NCI-H128 (cell line): ENCODE data around the gene SLC44A4.
"Not testable (repeated sequence)": the region's sequence is repeated elsewhere in the genome, so short reads cannot be mapped to it uniquely, and the experiment has no call there.

Source experiments
- DNase-seq: peaks from one replicate; lab custom pipeline; 2025; ENCODE audit not compliant: unreplicated experiment; lab: John Stamatoyannopoulos, UW

Gene SLC44A4

DNA sequence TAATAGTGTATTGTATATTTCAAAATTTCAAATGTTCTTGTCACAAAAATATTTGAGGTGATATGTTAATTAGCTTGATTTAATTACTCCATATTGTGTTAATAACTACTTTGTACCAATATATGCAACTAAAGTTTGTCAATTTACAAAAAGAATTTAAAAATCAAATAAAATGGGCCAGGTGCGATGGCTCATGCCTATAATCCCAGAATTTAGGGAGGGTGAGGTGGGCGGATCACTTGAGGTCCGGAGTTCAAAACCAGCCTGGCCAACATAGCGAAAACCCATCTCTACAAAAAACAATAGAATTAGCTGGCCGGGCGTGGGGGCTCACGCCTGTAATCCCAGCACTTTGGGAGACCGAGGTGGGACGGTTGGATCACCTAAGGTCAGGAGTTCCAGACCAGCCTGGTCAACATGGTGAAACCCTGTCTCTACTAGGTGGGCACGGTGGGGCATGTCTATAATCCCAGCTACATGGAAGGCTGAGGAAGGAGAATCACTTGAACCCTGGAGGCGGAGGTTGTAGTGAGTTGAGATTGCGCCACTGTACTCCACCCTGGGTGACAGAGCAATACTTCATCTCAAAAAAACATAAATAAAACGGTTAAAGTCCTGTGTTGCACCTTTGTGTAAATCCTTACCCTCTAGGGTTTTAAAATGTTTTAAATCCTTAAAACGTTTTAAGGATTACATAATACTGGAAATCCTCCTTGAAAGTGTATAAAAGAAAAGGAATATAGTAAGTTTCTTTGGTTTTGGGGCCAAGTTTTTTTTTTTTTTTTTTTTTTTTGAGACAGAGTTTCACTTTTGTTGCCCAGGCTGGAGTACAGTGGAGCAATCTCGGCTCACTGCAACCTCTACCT is 47.2 kb downstream of the SLC44A4 start:
- no peak for DNase-seq

DNA sequence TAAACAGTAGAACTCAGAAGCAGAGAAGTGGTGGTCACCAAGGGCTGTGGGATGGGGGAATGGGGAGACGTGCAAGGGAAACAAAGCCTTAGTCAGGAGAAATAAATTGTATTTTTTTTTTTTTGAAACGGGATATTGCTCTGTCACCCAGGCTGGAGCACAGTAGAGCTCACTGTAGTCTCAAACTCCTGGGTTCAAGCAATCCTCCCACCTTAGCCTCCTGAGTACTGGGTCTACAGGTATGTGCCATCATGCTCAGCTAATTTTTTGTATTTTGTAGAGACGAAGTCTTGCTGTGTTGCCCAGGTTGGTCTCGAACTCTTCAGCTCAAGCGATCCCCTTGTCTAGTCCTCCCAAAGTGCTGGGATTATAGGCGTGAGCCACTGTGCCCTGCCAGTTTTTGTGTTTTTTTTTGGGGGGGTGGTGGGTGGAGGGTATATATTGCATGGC is 47.9 kb downstream of the SLC44A4 start:
- DNase-seq, result no peak

DNA sequence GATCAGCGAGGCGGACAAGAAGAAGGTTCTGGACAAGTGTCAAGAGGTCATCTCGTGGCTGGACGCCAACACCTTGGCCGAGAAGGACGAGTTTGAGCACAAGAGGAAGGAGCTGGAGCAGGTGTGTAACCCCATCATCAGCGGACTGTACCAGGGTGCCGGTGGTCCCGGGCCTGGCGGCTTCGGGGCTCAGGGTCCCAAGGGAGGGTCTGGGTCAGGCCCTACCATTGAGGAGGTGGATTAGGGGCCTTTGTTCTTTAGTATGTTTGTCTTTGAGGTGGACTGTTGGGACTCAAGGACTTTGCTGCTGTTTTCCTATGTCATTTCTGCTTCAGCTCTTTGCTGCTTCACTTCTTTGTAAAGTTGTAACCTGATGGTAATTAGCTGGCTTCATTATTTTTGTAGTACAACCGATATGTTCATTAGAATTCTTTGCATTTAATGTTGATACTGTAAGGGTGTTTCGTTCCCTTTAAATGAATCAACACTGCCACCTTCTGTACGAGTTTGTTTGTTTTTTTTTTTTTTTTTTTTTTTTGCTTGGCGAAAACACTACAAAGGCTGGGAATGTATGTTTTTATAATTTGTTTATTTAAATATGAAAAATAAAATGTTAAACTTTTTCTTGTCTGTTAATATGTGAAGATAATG is 49.0 kb downstream of the SLC44A4 start:
- DNase-seq, result no peak

DNA sequence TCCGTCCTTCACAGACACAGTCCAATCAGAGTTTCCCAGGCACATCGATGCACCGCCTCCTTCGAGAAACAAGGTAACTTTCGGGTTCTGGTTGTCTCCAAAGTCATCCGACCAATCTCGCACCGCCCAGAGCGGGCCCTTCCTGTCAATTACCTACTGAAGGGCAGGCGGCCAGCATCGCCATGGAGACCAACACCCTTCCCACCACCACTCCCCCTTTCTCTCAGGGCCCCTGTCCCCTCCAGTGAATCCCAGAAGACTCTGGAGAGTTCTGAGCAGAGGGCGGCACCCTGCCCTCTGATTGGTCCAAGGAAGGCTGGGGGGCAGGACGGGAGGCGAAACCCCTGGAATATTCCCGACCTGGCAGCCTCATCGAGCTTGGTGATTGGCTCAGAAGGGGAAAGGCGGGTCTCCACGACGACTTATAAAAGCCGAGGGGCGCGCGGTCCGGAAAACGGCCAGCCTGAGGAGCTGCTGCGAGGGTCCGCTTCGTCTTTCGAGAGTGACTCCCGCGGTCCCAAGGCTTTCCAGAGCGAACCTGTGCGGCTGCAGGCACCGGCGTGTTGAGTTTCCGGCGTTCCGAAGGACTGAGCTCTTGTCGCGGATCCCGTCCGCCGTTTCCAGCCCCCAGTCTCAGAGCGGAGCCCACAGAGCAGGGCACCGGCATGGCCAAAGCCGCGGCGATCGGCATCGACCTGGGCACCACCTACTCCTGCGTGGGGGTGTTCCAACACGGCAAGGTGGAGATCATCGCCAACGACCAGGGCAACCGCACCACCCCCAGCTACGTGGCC is 51.3 kb downstream of the SLC44A4 start, which contains the start of gene HSPA1B:
HSPA1B (plus strand) TSS at position 453 of the 794 bp plus-strand sequence; CDS start at position 666, 213 bp downstream.
- peak; percentile 100 for DNase-seq

DNA sequence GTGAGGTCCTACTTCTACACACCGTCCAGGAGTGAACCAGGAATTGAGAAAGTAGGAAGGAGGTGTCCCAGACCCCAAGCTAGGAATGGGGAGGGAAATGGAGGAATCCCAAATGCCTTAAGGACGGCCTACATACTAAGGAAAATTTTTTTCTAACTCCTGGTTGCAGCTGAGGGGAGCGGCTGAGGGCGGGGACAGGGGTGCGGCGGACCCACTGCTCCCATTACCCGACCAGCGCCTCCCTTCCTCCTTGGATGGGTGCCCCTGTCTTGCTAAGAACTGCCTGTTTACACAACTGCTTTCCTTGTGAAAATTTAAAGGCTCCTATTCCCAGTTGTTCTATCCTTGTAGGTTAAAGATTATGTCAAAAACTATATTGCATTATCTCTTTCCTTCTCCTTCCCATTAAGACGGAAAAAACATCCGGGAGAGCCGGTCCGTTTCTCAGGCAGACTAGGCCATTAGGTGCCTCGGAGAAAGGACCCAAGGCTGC is 52.0 kb downstream of the SLC44A4 start:
- no peak for DNase-seq

DNA sequence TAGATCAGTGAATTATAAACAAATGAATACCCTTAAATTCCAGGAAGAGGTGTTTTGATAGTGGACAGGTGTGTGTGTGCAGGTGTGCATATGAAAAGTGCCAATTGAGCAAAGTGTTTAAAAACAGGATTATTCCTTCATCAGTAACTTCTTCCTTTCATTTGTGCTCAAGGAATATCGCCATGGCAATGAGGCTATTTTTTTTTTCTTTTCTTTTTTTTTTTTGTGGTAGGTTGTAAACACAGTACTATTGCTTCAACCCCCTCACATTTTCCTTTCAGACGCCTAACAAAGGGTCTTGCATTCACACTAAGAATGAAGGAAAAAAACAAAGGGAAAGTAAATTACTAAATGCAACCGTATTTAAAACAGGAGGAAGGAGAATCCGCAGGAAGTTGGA is 53.2 kb downstream of the SLC44A4 start:
- no peak for DNase-seq

DNA sequence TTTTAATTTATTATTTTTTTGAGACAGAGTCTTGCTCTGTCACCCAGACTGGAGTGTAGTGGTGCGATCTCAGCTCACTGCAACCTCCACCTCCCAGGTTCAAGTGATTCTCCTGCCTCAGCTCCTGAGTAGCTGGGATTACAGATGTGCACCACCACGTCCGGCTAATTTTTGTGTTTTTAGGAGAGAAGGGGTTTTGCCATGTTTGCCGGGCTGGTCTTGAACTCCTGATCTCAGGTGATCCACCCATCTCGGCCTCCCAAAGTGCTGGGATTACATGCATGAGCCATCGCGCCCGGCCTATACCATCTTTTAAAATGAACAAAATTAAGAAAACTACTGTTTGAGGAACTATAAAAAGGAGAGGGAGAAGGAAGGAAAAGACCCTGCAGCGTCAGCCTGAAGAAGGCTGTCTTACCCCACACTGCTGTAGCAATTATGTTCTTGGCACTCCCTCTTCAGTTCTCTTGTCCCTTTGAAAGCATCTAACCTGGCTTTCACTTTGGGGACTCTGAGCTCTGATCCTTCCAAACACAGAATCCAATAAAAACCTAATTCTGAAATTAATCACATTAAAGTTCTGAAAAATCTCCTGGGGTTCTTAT is 55.1 kb downstream of the SLC44A4 start:
- not testable (repeated sequence) for DNase-seq

DNA sequence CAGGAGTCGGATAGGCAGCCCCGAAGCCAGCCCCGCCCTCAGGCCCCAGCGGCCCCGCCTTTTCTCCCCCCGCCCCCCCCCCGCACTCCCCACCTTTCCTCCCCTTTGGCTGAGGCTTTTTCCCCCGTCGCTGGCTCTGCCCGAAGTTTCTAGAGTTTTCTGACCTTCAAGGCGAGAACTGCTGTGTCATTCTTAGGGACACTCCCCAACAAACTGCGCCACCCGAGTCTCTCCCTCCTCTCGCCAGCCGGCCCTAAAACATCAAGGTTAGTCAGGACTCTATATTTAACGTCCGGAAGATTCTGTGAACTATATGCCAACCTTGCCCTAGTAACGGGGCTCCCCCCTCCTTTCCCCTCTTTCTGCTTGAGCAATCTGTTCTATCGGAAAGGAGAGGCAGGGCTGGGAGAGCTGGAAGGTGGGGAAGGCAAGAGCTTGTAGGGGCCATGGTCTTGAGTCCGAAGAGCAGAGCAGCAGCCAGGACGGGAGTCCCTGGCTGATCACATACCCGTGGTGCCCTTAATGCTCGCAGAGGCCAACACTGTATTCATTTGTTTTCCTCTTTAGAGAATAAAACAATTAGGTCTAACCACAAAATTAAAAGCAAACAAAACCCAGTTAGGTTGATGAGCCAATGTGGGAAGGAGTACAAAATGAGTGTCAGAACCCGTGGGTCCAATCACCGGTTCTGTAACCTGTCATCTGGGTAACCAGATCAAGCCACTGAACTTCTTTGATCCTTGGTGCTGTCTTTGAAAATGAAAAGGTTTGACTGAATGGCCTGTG is 56.6 kb downstream of the SLC44A4 start:
- DNase-seq, result no peak

DNA sequence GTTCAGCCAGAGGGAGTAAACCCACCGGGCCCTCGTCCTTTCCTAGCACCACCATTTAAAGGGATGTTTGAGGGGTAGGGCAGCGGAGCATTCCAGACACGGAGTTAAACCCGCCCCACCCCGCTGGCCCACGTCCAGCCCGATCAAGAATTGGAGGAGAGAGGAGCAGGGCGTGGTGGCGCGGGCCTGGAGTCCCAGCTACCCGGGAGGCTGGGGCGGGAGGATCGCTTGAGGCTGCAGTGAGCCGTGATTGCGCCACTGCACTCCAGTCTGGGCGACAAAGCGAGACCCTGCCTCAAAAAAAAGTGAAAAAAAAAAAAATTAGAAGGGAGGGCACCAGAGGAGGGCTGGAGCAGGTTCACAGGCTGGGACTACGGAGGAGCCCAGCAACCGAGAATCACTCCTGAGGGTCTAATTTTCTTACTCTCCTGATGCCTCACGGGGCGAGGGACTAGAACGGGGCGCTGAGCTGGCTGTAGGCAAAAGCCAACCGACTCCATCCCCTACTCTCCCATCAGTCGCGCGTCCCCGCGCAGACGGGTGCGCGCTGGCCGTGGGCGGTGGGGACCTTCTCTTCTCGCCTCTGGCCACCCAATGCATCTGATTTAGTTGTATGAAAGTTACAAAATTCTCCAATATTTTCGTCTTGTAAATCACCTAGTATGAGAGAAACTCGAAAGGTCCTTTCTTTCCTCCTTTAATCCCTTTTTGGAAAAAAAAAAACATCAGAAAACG is 57.3 kb downstream of the SLC44A4 start:
- no peak for DNase-seq

DNA sequence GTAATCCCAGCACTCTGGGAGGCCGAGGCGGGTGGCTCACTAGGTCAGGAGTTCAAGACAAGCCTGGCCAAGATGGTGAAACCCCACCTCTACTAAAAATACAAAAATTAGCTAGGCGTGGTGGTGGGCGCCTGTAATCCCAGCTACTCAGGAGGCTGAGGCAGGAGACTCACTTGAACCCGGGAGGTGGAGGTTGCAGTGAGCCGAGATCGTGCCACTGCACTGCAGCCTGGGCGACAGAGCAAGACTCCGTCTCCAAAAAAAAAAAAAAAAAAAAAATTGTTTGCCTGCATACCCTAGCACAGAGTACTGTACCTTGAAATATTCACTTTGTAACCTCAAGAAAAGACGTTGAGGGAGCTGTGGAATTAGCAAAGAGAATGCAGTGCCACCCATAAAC is 58.4 kb downstream of the SLC44A4 start:
- not testable (repeated sequence) for DNase-seq

DNA sequence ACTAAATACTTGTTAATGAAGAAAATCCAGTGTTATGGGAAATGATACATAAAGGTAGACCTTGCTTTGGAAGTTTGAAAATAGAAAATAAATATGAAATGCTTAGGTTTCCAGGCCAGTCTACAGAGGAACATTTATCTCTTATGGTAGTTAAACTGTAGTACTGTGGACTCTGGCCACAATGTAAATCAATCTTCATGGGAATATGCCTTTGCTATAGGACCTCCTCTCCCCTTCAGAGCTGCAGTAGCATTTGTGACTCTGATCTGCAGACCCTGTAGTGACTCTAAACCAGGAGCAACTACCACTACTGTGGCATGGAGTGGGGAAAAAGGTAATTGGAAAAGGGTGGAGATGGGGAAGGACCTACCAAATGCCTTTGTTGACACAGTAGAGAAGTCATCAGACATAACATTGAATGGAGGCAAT is 58.9 kb downstream of the SLC44A4 start:
- DNase-seq, result no peak

DNA sequence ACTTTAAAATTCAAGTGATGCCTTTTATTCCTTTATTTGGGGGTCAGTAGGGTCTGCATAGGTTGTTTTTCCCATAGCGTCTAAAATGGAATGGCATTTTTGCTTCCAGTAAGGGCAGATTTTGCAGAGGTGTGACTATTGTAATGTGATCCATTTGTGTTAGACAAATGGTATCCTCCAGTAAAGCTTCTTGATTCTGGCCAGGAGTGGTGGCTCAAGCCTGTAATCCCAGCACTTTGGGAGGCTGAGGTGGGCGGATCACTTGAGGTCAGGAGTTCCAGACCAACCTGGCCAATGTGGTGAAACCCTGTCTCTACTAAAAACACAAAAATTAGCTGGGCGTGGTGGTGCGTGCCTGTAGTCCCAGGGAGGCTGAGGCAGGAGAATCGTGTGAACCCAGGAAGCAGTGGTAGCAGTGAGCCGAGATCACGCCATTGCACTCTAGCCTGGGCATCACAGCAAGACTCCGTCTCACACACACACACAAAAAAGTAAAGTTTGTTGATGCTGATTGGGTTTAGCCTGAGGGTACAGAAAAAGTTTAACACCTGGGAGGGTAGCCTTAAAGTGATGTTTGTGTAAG is 60.8 kb downstream of the SLC44A4 start:
- DNase-seq, result not testable (repeated sequence)

DNA sequence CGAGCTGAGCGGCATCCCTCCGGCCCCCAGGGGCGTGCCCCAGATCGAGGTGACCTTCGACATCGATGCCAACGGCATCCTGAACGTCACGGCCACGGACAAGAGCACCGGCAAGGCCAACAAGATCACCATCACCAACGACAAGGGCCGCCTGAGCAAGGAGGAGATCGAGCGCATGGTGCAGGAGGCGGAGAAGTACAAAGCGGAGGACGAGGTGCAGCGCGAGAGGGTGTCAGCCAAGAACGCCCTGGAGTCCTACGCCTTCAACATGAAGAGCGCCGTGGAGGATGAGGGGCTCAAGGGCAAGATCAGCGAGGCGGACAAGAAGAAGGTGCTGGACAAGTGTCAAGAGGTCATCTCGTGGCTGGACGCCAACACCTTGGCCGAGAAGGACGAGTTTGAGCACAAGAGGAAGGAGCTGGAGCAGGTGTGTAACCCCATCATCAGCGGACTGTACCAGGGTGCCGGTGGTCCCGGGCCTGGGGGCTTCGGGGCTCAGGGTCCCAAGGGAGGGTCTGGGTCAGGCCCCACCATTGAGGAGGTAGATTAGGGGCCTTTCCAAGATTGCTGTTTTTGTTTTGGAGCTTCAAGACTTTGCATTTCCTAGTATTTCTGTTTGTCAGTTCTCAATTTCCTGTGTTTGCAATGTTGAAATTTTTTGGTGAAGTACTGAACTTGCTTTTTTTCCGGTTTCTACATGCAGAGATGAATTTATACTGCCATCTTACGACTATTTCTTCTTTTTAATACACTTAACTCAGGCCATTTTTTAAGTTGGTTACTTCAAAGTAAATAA is 61.5 kb downstream of the SLC44A4 start:
- DNase-seq, result not testable (repeated sequence)

DNA sequence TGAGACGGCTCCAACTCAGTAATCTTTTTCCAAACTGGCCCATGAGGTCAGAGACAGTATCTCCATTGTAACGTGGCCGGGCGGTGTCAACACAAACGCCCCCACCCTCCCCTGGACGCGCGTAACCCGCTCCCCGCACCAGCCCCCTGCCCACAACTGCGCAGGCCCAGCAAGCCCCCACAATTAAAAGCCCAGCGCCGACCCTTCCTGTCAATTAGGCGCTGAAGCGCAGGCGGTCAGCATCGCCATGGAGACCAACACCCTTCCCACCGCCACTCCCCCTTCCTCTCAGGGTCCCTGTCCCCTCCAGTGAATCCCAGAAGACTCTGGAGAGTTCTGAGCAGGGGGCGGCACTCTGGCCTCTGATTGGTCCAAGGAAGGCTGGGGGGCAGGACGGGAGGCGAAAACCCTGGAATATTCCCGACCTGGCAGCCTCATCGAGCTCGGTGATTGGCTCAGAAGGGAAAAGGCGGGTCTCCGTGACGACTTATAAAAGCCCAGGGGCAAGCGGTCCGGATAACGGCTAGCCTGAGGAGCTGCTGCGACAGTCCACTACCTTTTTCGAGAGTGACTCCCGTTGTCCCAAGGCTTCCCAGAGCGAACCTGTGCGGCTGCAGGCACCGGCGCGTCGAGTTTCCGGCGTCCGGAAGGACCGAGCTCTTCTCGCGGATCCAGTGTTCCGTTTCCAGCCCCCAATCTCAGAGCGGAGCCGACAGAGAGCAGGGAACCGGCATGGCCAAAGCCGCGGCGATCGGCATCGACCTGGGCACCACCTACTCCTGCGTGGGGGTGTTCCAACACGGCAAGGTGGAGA is 63.6 kb downstream of the SLC44A4 start, which contains the start of the genes HSPA1A and HSPA1L:
HSPA1A (plus strand) TSS at position 519 of the 814 bp plus-strand sequence; CDS start at position 733, 214 bp downstream.
HSPA1L (minus strand) TSS at position 259 of the 814 bp plus-strand sequence. CDS start 3,311 bp downstream, outside the sequence.
- peak; percentile 91 for DNase-seq

DNA sequence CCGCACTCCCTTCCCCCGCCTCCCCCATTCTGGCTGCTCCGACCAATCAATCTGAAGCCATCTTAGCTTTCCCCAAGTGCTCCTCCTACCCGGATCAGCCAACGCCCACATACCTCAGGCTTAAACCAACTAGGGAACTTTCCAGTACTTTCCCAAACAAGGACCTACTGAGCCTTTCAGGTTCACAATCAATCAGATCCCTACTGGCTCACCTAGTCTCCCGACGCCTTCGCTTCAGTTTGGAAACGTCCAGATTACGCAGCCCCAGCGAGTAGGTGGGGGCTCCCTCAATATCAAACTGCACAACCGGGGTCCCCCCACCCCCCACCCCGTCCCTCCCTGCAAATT is 64.1 kb downstream of the SLC44A4 start:
- DNase-seq, result peak; percentile 63

DNA sequence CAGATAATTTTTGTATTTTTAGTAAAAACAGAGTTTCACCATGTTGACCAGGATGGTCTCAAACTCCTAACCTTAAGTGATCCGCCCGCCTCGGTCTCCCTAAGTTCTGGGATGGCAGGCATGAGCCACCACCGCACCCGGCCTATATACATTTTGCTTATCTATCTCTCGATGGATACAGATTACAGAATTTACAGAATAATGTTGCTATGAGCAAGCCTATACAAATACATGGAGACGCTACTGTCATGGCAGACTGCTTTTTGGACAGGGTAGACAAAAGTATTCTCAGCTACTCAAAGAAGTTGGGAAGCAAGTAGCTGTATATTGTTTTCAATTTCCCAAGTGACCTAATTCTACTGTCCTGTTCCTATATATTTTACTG is 65.3 kb downstream of the SLC44A4 start:
- DNase-seq, result no peak
